Neural progenitor cell (in vitro differentiated cells): Measurements from ENCODE around the gene GALNT13. TPM values are rescaled to one million over a fixed set of nuclear protein-coding genes. Genes with fewer than 3 reads are reported as not detected.

Source experiments
- DNase-seq: peaks from one replicate; pipeline ENCODE4 v3.0.0-alpha.2; 2016; ENCODE audit warnings: low spot score
- H2AFZ ChIP-seq: fragments of 200-600 bp; sonication (generic); replicated peaks from 2 replicates; pipeline ENCODE4 v1.6.1; 2016; ENCODE audit warnings: antibody characterized with exemption
- H3F3A ChIP-seq: fragments of 200-600 bp; sonication (generic); 2 replicates; pipeline ENCODE4 v1.6.1; 2016; ENCODE audit warnings: antibody characterized with exemption, low read depth
- H3K27ac ChIP-seq: fragments of 200-600 bp; sonication (generic); 2 replicates; pipeline ENCODE4 v1.5.1; 2016; ENCODE audit warnings: mild to moderate bottlenecking
- H3K27me3 ChIP-seq: fragments of 200-600 bp; sonication (generic); 2 replicates; pipeline ENCODE4 v1.6.1; 2016; ENCODE audit warnings: mild to moderate bottlenecking, moderate library complexity
- H3K36me3 ChIP-seq: fragments of 200-600 bp; sonication (generic); 2 replicates; pipeline ENCODE4 v1.5.1; 2016
- H3K4me1 ChIP-seq: fragments of 200-600 bp; sonication (generic); 2 replicates; pipeline ENCODE4 v1.6.1; 2016; ENCODE audit warnings: mixed run types
- H3K4me2 ChIP-seq: fragments of 200-600 bp; sonication (generic); 2 replicates; pipeline ENCODE4 v1.6.1; 2016
- H3K4me3 ChIP-seq: fragments of 200-600 bp; sonication (generic); 2 replicates; pipeline ENCODE4 v1.5.1; 2016
- H3K79me2 ChIP-seq: fragments of 200-600 bp; sonication (generic); 2 replicates; pipeline ENCODE4 v1.6.1; 2016; ENCODE audit warnings: low read depth
- H3K9ac ChIP-seq: fragments of 200-600 bp; sonication (generic); 2 replicates; pipeline ENCODE4 v1.6.1; 2016
- H3K9me3 ChIP-seq: fragments of 200-600 bp; sonication (generic); 2 replicates; pipeline ENCODE4 v1.5.1; 2016; ENCODE audit warnings: low read depth
- H4K20me1 ChIP-seq: fragments of 200-600 bp; sonication (generic); 2 replicates; pipeline ENCODE4 v1.6.1; 2016; ENCODE audit warnings: low read depth
- H3K27ac Mint-ChIP-seq: 3 replicates; pipeline ENCODE4 v1.8.0; 2021; ENCODE audit warnings: mixed read lengths
- H3K27me3 Mint-ChIP-seq: 2 replicates; pipeline ENCODE4 v1.8.0; 2022; ENCODE audit warnings: low read depth, mild to moderate bottlenecking, inconsistent platforms, moderate library complexity, mixed read lengths; ENCODE audit not compliant: insufficient read depth
- H3K36me3 Mint-ChIP-seq: 3 replicates; pipeline ENCODE4 v1.8.0; 2021; ENCODE audit warnings: mixed read lengths
- H3K4me1 Mint-ChIP-seq: 3 replicates; pipeline ENCODE4 v1.8.0; 2021; ENCODE audit warnings: mixed read lengths
- H3K4me3 Mint-ChIP-seq: 3 replicates; pipeline ENCODE4 v1.8.0; 2021; ENCODE audit warnings: mild to moderate bottlenecking, moderate library complexity, mixed read lengths
- H3K9me3 Mint-ChIP-seq: 3 replicates; pipeline ENCODE4 v1.8.0; 2020; ENCODE audit warnings: mixed read lengths
- EZH2 ChIP-seq: fragments of 200-600 bp; sonication (generic); IDR thresholded peaks from 2 replicates; pipeline ENCODE4 v1.6.1; 2017; ENCODE audit warnings: antibody characterized with exemption, mild to moderate bottlenecking, moderate library complexity
- EZH2phosphoT487 ChIP-seq: fragments of 200-600 bp; sonication (generic); IDR thresholded peaks from 2 replicates; pipeline ENCODE4 v1.6.1; 2017; ENCODE audit warnings: antibody characterized with exemption
- total RNA-seq: library from RNA; depleted of rRNA; stranded (reverse); fragments of >200 nt; gene quantifications from 2 replicates; pipeline ENCODE4 v1.2.3, GENCODE V29; 2015; ENCODE audit warnings: low replicate concordance
- TF ChIP-seq, protein P1 (sequence below): fragments of 200-600 bp; sonication (generic); IDR thresholded peaks from 2 replicates; pipeline ENCODE4 v1.5.1; 2017; ENCODE audit warnings: antibody characterized with exemption, mild to moderate bottlenecking

GALNT13 gene
- total RNA-seq, 1 donor from 2014 or later, result 5.9 TPM

DNA sequence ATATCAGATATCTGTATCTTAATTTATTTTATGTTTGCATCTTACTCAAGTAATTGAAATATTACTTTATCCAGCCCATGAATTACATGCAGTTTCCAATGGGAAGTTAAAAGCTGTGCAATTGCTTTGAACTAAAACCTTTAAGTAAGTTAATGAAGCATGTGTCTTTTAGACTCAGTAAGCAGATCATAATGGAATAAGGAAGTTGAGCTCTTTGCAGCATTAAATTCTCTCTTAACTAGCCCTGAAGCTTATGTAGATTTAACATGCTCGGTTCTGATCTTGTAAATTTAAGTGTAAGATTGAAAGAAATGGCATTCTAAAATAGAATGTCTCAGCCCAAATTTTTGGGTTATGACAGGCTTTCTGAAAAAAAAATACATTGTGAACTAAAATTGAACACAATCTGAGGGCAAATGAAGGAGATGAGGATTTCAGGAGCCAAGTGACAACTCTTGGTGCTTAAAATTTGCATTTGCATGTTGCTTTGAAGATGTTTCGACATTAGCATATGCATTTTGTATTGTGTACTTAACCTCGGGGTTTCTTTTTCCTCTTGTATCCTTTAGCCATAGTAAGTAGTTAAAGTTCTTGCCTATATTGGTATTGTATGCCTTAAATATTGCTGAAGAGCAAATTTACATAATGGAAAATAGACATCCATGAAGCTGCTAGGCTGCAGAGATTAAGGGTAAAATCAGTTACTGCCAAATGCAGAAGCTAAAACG is 529.0 kb downstream of the GALNT13 start:
- H3K79me2 ChIP-seq, result no peaks in the 10 kb centered on the region
- H2AFZ ChIP-seq, result no peak overlapping the region
- Mint-ChIP-seq H3K27me3 (no peaks in the 10 kb centered on the region), H3K4me3 (no peak overlapping the region), H3K4me1 (peaks cover 12% of the 10 kb centered on the region), H3K36me3 (no peaks in the 10 kb centered on the region), H3K9me3 (no peaks in the 10 kb centered on the region), H3K27ac (no peak overlapping the region)
- TF ChIP-seq, protein P1, sequence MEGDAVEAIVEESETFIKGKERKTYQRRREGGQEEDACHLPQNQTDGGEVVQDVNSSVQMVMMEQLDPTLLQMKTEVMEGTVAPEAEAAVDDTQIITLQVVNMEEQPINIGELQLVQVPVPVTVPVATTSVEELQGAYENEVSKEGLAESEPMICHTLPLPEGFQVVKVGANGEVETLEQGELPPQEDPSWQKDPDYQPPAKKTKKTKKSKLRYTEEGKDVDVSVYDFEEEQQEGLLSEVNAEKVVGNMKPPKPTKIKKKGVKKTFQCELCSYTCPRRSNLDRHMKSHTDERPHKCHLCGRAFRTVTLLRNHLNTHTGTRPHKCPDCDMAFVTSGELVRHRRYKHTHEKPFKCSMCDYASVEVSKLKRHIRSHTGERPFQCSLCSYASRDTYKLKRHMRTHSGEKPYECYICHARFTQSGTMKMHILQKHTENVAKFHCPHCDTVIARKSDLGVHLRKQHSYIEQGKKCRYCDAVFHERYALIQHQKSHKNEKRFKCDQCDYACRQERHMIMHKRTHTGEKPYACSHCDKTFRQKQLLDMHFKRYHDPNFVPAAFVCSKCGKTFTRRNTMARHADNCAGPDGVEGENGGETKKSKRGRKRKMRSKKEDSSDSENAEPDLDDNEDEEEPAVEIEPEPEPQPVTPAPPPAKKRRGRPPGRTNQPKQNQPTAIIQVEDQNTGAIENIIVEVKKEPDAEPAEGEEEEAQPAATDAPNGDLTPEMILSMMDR, result no peak
- TF ChIP-seq EZH2phosphoT487 (no peak), EZH2 (no peak)
- H4K20me1 ChIP-seq, result no peaks in the 10 kb centered on the region
- H3K36me3 ChIP-seq, result peaks cover under 1% of the 10 kb centered on the region
- no peaks in the 10 kb centered on the region for H3K9me3 ChIP-seq
- no peak overlapping the region for H3K4me2 ChIP-seq
- no peaks in the 10 kb centered on the region for H3K27me3 ChIP-seq
- no peaks in the 10 kb centered on the region for H3F3A ChIP-seq
- H3K9ac ChIP-seq, result no peak overlapping the region
- H3K4me3 ChIP-seq, result no peak overlapping the region
- no peak for DNase-seq
- peaks cover 3% of the 10 kb centered on the region for H3K4me1 ChIP-seq
- no peak overlapping the region for H3K27ac ChIP-seq

DNA sequence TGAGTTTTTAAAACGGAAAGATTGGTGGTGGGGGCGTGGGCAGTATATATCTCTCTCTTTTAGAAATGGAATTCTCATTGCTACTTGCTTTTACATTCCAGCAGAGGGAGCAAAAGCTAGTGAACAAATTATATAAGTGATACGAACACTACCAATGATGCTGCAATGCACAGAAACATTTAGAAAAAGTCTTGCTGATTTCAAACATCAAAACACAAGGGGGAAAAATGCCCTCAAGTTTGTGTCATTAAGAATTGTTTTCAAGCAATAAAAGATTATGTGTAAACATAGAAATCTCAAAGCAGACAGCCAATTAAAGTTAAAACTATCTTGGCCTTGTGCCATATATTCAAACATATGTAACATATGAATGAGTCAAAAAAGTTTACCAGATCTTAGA is 530.5 kb downstream of the GALNT13 start:
- TF ChIP-seq, protein P1, result peak; percentile 64
- TF ChIP-seq EZH2phosphoT487 (no peak), EZH2 (no peak)
- peaks cover 12% of the 10 kb centered on the region for H3K4me1 Mint-ChIP-seq
- peak; percentile 39 for DNase-seq

DNA sequence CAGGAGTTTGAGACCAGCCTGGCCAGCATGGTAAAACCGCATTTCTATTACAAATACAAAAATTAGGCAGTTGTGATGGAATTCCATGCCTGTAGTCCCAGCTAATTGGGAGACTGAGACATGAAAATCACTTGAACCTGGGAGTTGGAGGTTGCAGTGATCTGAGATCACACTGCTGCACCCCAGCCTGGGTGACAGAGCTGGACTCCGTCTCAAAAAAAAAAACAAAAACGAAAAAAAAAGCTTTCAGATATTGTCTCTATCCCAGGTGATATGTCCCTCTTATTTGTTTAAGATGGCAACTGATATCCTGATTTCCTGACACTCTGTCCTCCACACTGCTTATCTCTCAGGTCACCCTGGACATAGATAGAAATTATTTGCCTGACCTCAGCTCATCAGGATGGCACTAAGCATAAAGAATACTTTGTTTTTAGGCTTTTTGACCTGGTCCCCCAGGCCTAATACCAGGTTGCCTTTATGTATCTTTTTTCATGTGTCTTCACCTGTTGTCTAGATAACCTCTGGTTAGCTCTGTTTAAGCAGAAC is 531.6 kb downstream of the GALNT13 start:
- H3K27me3 Mint-ChIP-seq, result no peaks in the 10 kb centered on the region
- Histone ChIP-seq H3F3A (no peaks in the 10 kb centered on the region), H2AFZ (no peak overlapping the region), H3K36me3 (no peaks in the 10 kb centered on the region), H3K4me3 (no peak overlapping the region), H3K4me1 (peaks cover 3% of the 10 kb centered on the region), H4K20me1 (no peaks in the 10 kb centered on the region), H3K9me3 (no peaks in the 10 kb centered on the region), H3K4me2 (no peak overlapping the region), H3K9ac (no peak overlapping the region), H3K27ac (no peak overlapping the region), H3K79me2 (no peaks in the 10 kb centered on the region), H3K27me3 (no peaks in the 10 kb centered on the region)
- H3K4me3 Mint-ChIP-seq, result no peak overlapping the region
- H3K27ac Mint-ChIP-seq, result no peak overlapping the region
- no peak for TF ChIP-seq EZH2
- no peak for TF ChIP-seq EZH2phosphoT487
- TF ChIP-seq, protein P1, result no peak
- no peaks in the 10 kb centered on the region for H3K36me3 Mint-ChIP-seq
- H3K9me3 Mint-ChIP-seq, result no peaks in the 10 kb centered on the region
- peaks cover 12% of the 10 kb centered on the region for H3K4me1 Mint-ChIP-seq
- no peak for DNase-seq

More for the DNA sequence above, 530.5 kb downstream of the GALNT13 start:
- H3K4me1 ChIP-seq, result peaks cover 3% of the 10 kb centered on the region
- H4K20me1 ChIP-seq, result no peaks in the 10 kb centered on the region
- H3K9me3 ChIP-seq, result no peaks in the 10 kb centered on the region
- no peaks in the 10 kb centered on the region for H3F3A ChIP-seq
- Mint-ChIP-seq H3K27ac (no peak overlapping the region), H3K36me3 (no peaks in the 10 kb centered on the region), H3K4me3 (no peak overlapping the region), H3K9me3 (no peaks in the 10 kb centered on the region), H3K27me3 (no peaks in the 10 kb centered on the region)
- no peak overlapping the region for H3K4me3 ChIP-seq
- H3K4me2 ChIP-seq, result no peak overlapping the region
- H3K36me3 ChIP-seq, result no peaks in the 10 kb centered on the region
- no peak overlapping the region for H3K27ac ChIP-seq
- H3K79me2 ChIP-seq, result no peaks in the 10 kb centered on the region
- H3K9ac ChIP-seq, result no peak overlapping the region
- no peaks in the 10 kb centered on the region for H3K27me3 ChIP-seq
- no peak overlapping the region for H2AFZ ChIP-seq
